ENCODE results near the gene DPP10.
"Not testable (repeated sequence)": the region's sequence is repeated elsewhere in the genome, so short reads cannot be mapped to it uniquely, and the experiment has no call there.

DPP10 gene

GRCh38 chr2:115314119-115314518 lies 871.7 kb downstream of the DPP10 start:
- DNase-seq, result no peak

GRCh38 chr2:115327061-115327460 lies 884.6 kb downstream of the DPP10 start:
- DNase-seq, result no peak

GRCh38 chr2:115359550-115359949 lies 917.1 kb downstream of the DPP10 start:
- no peak for DNase-seq

- no peak for DNase-seq
Measured at GRCh38 chr2:115364093-115364492, 921.7 kb downstream of the DPP10 start.

- DNase-seq, result no peak
Measured at GRCh38 chr2:115369400-115369799, 927.0 kb downstream of the DPP10 start.

GRCh38 chr2:115374981-115375380 lies 932.5 kb downstream of the DPP10 start:
- DNase-seq, result no peak

GRCh38 chr2:115384399-115384798 lies 942.0 kb downstream of the DPP10 start:
- no peak for DNase-seq

- no peak for DNase-seq
Measured at GRCh38 chr2:115386465-115386864, 944.0 kb downstream of the DPP10 start.

- no peak for DNase-seq
Measured at GRCh38 chr2:115389024-115389423, 946.6 kb downstream of the DPP10 start.

- no peak for DNase-seq
Measured at GRCh38 chr2:115389898-115390565, 947.6 kb downstream of the DPP10 start.

GRCh38 chr2:115396579-115396978 lies 954.1 kb downstream of the DPP10 start:
- no peak for DNase-seq

GRCh38 chr2:115400940-115401339 lies 958.5 kb downstream of the DPP10 start:
- DNase-seq, result no peak

- no peak for DNase-seq
Measured at GRCh38 chr2:115412501-115412900, 970.1 kb downstream of the DPP10 start.

GRCh38 chr2:115413791-115414190 lies 971.4 kb downstream of the DPP10 start:
- DNase-seq, result no peak

- no peak for DNase-seq
Measured at GRCh38 chr2:115414466-115414865, 972.0 kb downstream of the DPP10 start.

GRCh38 chr2:115422004-115422634 lies 979.7 kb downstream of the DPP10 start:
- DNase-seq, result no peak

- DNase-seq, result no peak
Measured at GRCh38 chr2:115427436-115427835, 985.0 kb downstream of the DPP10 start.

- DNase-seq, result not testable (repeated sequence)
Measured at GRCh38 chr2:115440746-115441145, 998.3 kb downstream of the DPP10 start.

- no peak for DNase-seq
Measured at GRCh38 chr2:115443539-115444185, 1001.2 kb downstream of the DPP10 start.

GRCh38 chr2:115460008-115460407 lies 1017.6 kb downstream of the DPP10 start:
- DNase-seq, result no peak

GRCh38 chr2:115480741-115481140 lies 1038.3 kb downstream of the DPP10 start:
- DNase-seq, result no peak

- no peak for DNase-seq
Measured at GRCh38 chr2:115481842-115482241, 1039.4 kb downstream of the DPP10 start.

- DNase-seq, result no peak
Measured at GRCh38 chr2:115483666-115484065, 1041.2 kb downstream of the DPP10 start.

GRCh38 chr2:115484486-115484885 lies 1042.0 kb downstream of the DPP10 start:
- no peak for DNase-seq
